Activated naive CD4-positive, alpha-beta T cell treated with anti-CD3 and anti-CD28 coated beads, Interleukin-2, amount 50 U/mL, for 72 hours (primary cell): ENCODE measurements around the gene PDGFC. TPM values are rescaled to one million over a fixed set of nuclear protein-coding genes. Genes with fewer than 3 reads are reported as not detected.

ENCODE experiments used
- ATAC-seq, 2 donors: fragments of 150-1000 bp; cut with Tn5 transposase; 2 replicates each; pipeline ENCODE4 v1.10.0; 2021; ENCODE audit warnings: mild to moderate bottlenecking in 2 of 2, moderate library complexity in 2 of 2
- DNase-seq, 2 donors: peaks; one replicate each; pipeline ENCODE4 v3.0.0; 2021 to 2022; ENCODE audit warnings: low spot score in 2 of 2
- H3K27ac Mint-ChIP-seq, 2 donors: one replicate each; pipeline ENCODE4 v1.8.0; 2022; ENCODE audit warnings: mild to moderate bottlenecking in 2 of 2, mixed read lengths in 2 of 2
- H3K36me3 Mint-ChIP-seq, 2 donors: one replicate each; pipeline ENCODE4 v1.8.0; 2022; ENCODE audit warnings: mixed read lengths in 2 of 2
- H3K9me3 Mint-ChIP-seq, 2 donors: one replicate each; pipeline ENCODE4 v1.8.0; 2022; ENCODE audit warnings: mixed read lengths in 2 of 2
- total RNA-seq, 2 donors: library from RNA; stranded (reverse); gene quantifications; one replicate each; pipeline ENCODE4 v1.2.3, GENCODE V29; 2022

Gene PDGFC
- total RNA-seq, 2 donors from 2014 or later: not detected

- H3K36me3 Mint-ChIP-seq: no peaks in the 10 kb centered on the region
- DNase-seq (no peak), ATAC-seq (no peak)
- H3K27ac Mint-ChIP-seq: no peak overlapping the region
- H3K9me3 Mint-ChIP-seq: peaks cover 5 to 10% of the 10 kb centered on the region in 2 donors
These were observed 171.1 kb downstream of the PDGFC start for GRCh38 chr4:156800463-156800862.

- no peak for ATAC-seq
- H3K9me3 Mint-ChIP-seq: peaks cover 5 to 10% of the 10 kb centered on the region in 2 donors
- H3K27ac Mint-ChIP-seq: no peak overlapping the region
- no peaks in the 10 kb centered on the region for H3K36me3 Mint-ChIP-seq
- no peak for DNase-seq
These were observed 172.4 kb downstream of the PDGFC start for GRCh38 chr4:156799121-156799589.

GRCh38 chr4:156798438-156798837 is 173.2 kb downstream of the PDGFC start:
- no peak for DNase-seq
- Mint-ChIP-seq H3K36me3 (no peaks in the 10 kb centered on the region), H3K9me3 (peaks cover 5 to 10% of the 10 kb centered on the region in 2 donors), H3K27ac (no peak overlapping the region)
- ATAC-seq: no peak

GRCh38 chr4:156797206-156797605 is 174.4 kb downstream of the PDGFC start:
- Mint-ChIP-seq H3K36me3 (no peaks in the 10 kb centered on the region), H3K9me3 (peaks cover 3 to 5% of the 10 kb centered on the region in 2 donors), H3K27ac (no peak overlapping the region)
- DNase-seq: no peak
- ATAC-seq: no peak

- ATAC-seq (no peak), DNase-seq (no peak)
- H3K36me3 Mint-ChIP-seq: no peaks in the 10 kb centered on the region
- H3K9me3 Mint-ChIP-seq: peaks cover 0 to 5% of the 10 kb centered on the region in 2 donors
- no peak overlapping the region for H3K27ac Mint-ChIP-seq
These were observed 175.9 kb downstream of the PDGFC start for GRCh38 chr4:156795727-156796126.

- no peak for ATAC-seq
- no peak overlapping the region for H3K27ac Mint-ChIP-seq
- no peaks in the 10 kb centered on the region for H3K36me3 Mint-ChIP-seq
- DNase-seq: no peak
- peaks cover 0 to 5% of the 10 kb centered on the region in 2 donors for H3K9me3 Mint-ChIP-seq
These were observed 176.7 kb downstream of the PDGFC start for GRCh38 chr4:156794863-156795262.

- H3K27ac Mint-ChIP-seq: no peak overlapping the region
- ATAC-seq (no peak), DNase-seq (no peak)
- no peaks in the 10 kb centered on the region for H3K36me3 Mint-ChIP-seq
- H3K9me3 Mint-ChIP-seq: peaks cover 0 to 5% of the 10 kb centered on the region in 2 donors
These were observed 179.0 kb downstream of the PDGFC start for GRCh38 chr4:156792462-156793085.

GRCh38 chr4:156790866-156791265 is 180.7 kb downstream of the PDGFC start:
- DNase-seq: no peak
- ATAC-seq: no peak
- Mint-ChIP-seq H3K36me3 (no peaks in the 10 kb centered on the region), H3K27ac (no peak overlapping the region), H3K9me3 (no peaks in the 10 kb centered on the region)

GRCh38 chr4:156788782-156789181 is 182.8 kb downstream of the PDGFC start:
- DNase-seq (no peak), ATAC-seq (no peak)
- Mint-ChIP-seq H3K27ac (no peak overlapping the region), H3K36me3 (no peaks in the 10 kb centered on the region), H3K9me3 (peaks cover 6% of the 10 kb centered on the region in 2 donors)

GRCh38 chr4:156786713-156787112 is 184.9 kb downstream of the PDGFC start:
- peaks cover 12 to 16% of the 10 kb centered on the region in 2 donors for H3K9me3 Mint-ChIP-seq
- no peak overlapping the region for H3K27ac Mint-ChIP-seq
- DNase-seq (no peak), ATAC-seq (no peak)
- H3K36me3 Mint-ChIP-seq: no peaks in the 10 kb centered on the region

GRCh38 chr4:156784970-156785369 is 186.6 kb downstream of the PDGFC start:
- no peak for ATAC-seq
- H3K36me3 Mint-ChIP-seq: no peaks in the 10 kb centered on the region
- DNase-seq: no peak
- H3K9me3 Mint-ChIP-seq: peaks cover 12 to 16% of the 10 kb centered on the region in 2 donors
- H3K27ac Mint-ChIP-seq: no peak overlapping the region

GRCh38 chr4:156783966-156784365 is 187.6 kb downstream of the PDGFC start:
- no peaks in the 10 kb centered on the region for H3K36me3 Mint-ChIP-seq
- ATAC-seq: no peak
- peaks cover 12 to 16% of the 10 kb centered on the region in 2 donors for H3K9me3 Mint-ChIP-seq
- DNase-seq: no peak
- no peak overlapping the region for H3K27ac Mint-ChIP-seq

- no peak for DNase-seq
- H3K27ac Mint-ChIP-seq: no peak overlapping the region
- H3K9me3 Mint-ChIP-seq: peaks cover 12 to 16% of the 10 kb centered on the region in 2 donors
- no peak for ATAC-seq
- no peaks in the 10 kb centered on the region for H3K36me3 Mint-ChIP-seq
These were observed 189.1 kb downstream of the PDGFC start for GRCh38 chr4:156782491-156782890.

GRCh38 chr4:156781852-156782251 is 189.7 kb downstream of the PDGFC start:
- no peak overlapping the region for H3K27ac Mint-ChIP-seq
- ATAC-seq (no peak), DNase-seq (no peak)
- H3K9me3 Mint-ChIP-seq: peaks cover 12 to 16% of the 10 kb centered on the region in 2 donors
- H3K36me3 Mint-ChIP-seq: no peaks in the 10 kb centered on the region

- Mint-ChIP-seq H3K27ac (no peak overlapping the region), H3K9me3 (peaks cover 12 to 16% of the 10 kb centered on the region in 2 donors), H3K36me3 (no peaks in the 10 kb centered on the region)
- DNase-seq: no peak
- ATAC-seq: no peak
These were observed 191.8 kb downstream of the PDGFC start for GRCh38 chr4:156779774-156780173.

- DNase-seq: no peak
- Mint-ChIP-seq H3K9me3 (peaks cover 9 to 12% of the 10 kb centered on the region in 2 donors), H3K36me3 (no peaks in the 10 kb centered on the region), H3K27ac (no peak overlapping the region)
- no peak for ATAC-seq
These were observed 192.6 kb downstream of the PDGFC start for GRCh38 chr4:156779042-156779441.

GRCh38 chr4:156778606-156779005 is 193.0 kb downstream of the PDGFC start:
- no peak for ATAC-seq
- Mint-ChIP-seq H3K36me3 (no peaks in the 10 kb centered on the region), H3K27ac (no peak overlapping the region)

GRCh38 chr4:156778093-156778492 is 193.5 kb downstream of the PDGFC start:
- Mint-ChIP-seq H3K9me3 (peaks cover 3 to 5% of the 10 kb centered on the region in 2 donors), H3K27ac (no peak overlapping the region), H3K36me3 (no peaks in the 10 kb centered on the region)
- DNase-seq (no peak), ATAC-seq (no peak)

More at GRCh38 chr4:156778606-156779005, 193.0 kb downstream of the PDGFC start:
- no peak for DNase-seq
- peaks cover 5 to 8% of the 10 kb centered on the region in 2 donors for H3K9me3 Mint-ChIP-seq
